Measurements from ENCODE around the gene ISG20L2.
A peak's percentile ranks its signal among the peaks of the same experiment; 100 is the strongest.

The ISG20L2 gene

DNA sequence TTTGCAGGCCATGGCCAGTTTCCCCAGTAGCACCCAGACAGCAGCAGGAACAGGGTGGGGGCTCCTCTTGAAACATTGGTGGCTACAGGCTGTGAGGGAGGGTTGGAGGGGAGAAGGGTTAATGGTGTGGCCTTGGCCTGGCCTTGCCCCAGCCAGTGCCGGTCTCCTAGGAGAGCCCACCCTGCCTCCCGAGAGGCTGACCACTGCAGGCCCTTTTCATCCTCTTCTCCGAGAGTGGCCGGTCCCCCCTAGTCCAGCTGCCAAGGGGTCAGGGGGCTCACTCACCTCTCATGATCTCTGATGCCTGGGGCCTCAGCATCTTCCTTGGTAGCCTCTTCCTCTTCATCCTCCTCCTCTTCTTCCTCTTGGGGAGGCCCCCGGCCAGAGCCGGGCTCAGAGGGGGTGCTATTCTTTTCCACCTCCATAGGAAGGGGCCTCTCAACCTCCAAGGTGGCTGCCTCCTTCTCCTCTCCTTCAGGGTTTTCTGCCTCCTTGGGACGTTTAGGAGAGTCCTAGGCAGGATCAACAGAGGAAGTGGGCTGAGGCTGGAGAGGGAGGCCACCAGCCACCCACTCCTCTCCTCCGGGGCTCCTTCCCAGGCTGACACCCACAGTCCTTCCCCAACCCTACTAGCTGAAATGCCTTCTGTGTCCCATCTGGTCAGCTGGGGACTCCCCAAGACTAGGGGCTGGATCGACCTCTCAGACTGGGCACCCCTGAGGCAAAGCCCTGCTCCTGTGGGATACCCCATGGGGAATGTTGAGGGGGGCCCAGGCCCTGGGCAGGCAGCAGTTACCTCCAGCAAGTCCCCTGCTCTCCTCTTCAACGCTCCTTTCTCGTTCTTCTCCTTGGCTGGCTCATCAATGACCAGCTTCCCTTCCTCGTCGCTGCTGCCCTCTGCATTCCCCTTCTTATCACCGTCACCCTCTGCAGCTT is 15.1 kb upstream of the ISG20L2 start:
- DNase-seq (ENCODE audit: low read depth) = no peak
- TF ChIP-seq, protein P1, sequence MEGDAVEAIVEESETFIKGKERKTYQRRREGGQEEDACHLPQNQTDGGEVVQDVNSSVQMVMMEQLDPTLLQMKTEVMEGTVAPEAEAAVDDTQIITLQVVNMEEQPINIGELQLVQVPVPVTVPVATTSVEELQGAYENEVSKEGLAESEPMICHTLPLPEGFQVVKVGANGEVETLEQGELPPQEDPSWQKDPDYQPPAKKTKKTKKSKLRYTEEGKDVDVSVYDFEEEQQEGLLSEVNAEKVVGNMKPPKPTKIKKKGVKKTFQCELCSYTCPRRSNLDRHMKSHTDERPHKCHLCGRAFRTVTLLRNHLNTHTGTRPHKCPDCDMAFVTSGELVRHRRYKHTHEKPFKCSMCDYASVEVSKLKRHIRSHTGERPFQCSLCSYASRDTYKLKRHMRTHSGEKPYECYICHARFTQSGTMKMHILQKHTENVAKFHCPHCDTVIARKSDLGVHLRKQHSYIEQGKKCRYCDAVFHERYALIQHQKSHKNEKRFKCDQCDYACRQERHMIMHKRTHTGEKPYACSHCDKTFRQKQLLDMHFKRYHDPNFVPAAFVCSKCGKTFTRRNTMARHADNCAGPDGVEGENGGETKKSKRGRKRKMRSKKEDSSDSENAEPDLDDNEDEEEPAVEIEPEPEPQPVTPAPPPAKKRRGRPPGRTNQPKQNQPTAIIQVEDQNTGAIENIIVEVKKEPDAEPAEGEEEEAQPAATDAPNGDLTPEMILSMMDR (IDR thresholded peaks at IDR 0.05; ENCODE audit: control insufficient read depth, extremely low read depth, insufficient read depth) = no peak
- no peak overlapping the region for H3K4me3 ChIP-seq (ENCODE audit: low read depth, low read length)

DNA sequence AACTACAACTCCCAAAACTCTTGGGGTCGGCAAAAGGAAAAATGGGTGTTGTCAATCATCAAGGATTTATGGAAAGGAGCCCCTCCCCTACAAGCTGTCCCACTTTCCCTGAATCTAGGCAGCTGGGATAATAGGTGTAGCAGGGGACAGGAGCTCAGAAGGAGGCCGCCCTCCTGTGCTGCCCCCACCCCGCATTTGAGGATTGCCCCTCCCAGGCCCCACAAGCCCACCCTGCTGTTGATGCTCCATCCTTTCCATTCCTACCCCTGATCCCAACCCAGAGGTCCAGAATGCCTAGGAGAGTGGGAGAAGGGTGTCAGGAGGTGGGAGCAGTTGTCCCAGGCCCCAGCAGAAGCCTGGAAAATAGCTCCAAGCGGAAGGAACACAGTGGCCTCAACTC is 14.2 kb upstream of the ISG20L2 start:
- no peak for DNase-seq (ENCODE audit: low read depth)
- no peak overlapping the region for H3K4me3 ChIP-seq (ENCODE audit: low read depth, low read length)
- TF ChIP-seq, protein P1 (IDR thresholded peaks at IDR 0.05; ENCODE audit: control insufficient read depth, extremely low read depth, insufficient read depth) = no peak

DNA sequence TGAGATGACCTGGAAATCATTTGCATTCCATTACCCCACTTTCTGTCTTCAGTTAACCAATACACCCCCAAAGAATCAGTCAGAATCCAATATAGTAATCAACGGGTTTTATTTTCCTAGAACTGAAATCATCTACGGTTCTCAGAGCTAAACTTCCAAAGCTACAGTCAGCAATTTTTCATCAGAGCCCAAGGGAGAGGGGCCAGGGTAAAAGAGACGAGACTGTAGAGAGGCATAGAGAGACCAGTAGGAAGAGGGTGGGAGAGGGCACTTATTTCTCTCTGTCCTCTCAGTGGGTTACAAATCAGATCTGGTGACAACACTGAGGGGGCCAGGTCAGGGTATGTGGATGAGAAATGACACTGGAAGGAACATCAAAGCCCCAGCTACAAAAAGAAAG is 13.5 kb upstream of the ISG20L2 start:
- TF ChIP-seq, protein P1 (IDR thresholded peaks at IDR 0.05; ENCODE audit: control insufficient read depth, extremely low read depth, insufficient read depth) = no peak
- H3K4me3 ChIP-seq (ENCODE audit: low read depth, low read length) = peak overlapping the region; percentile 41; the same call in 1 of the 2 replicates
- no peak for DNase-seq (ENCODE audit: low read depth)

DNA sequence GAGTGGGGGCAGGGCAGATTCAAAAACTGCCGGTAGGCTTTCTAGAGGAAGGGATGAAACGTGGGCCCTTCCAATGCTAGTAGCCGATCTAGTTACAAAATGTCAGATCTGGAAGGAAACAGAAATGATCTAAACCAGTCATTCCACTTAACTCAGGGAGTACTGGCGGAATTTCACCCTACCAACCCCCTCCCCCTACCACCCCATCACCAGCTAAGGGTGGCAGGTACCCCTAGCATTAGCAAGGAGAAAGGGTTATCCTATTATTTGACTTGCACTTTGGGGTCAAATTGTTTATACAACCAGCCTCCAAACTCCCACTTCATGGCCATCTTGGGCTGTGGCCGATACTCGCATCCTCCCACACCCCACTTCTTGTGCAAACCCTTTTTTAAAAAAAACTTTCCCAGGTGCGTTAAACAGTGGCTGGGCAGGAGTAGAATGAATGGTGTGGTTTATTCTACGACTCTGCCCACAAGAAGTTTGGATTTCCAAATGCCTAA is 13.0 kb upstream of the ISG20L2 start:
- DNase-seq (ENCODE audit: low read depth) = no peak
- peak overlapping the region; percentile 41 for H3K4me3 ChIP-seq (ENCODE audit: low read depth, low read length)
- TF ChIP-seq, protein P1 (IDR thresholded peaks at IDR 0.05; ENCODE audit: control insufficient read depth, extremely low read depth, insufficient read depth) = no peak

- TF ChIP-seq, protein P1 (IDR thresholded peaks at IDR 0.05; ENCODE audit: control insufficient read depth, extremely low read depth, insufficient read depth) = no peak
- H3K4me3 ChIP-seq (ENCODE audit: low read depth, low read length) = peak within 1 kb of the TSS; percentile 85
- DNase-seq (ENCODE audit: low read depth) = peak; percentile 100
These were observed 12.3 kb upstream of the ISG20L2 start, which contains the start of gene MRPL24 for GRCh38 chr1:156740741-156741480. Gene MRPL24, minus strand, starts transcription at chr1:156741088. Its CDS starts 2,384 bp downstream, at chr1:156738704.

DNA sequence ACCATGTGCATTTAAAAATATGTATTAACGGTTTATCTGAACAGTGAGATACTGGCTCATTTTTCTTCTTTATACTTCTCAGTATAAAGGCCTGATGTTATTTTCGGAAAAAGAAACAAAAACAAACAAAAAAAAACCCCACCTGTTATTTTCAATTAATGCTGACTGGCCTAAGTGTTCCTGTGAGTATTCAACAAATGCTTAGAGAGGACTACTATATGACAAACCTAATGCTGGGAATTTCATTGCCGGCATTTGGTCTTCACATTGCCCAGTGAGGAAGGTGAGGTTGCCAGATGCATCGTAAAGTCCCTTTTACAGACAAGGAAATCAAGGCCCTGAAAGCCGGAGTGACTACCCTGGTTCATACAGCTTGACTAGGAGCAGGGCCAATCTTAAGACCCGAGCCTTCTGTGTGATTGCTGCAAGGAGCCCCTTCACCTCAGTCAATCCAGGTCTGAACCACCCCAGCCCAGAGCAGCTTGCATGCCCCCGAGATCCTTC is 11.7 kb upstream of the ISG20L2 start:
- H3K4me3 ChIP-seq (ENCODE audit: low read depth, low read length) = peak overlapping the region; percentile 85
- TF ChIP-seq, protein P1 (IDR thresholded peaks at IDR 0.05; ENCODE audit: control insufficient read depth, extremely low read depth, insufficient read depth) = no peak
- no peak for DNase-seq (ENCODE audit: low read depth)

Data from LNCaP clone FGC (cell line).